HG03196 (cell line): Measurements from ENCODE around the gene TSPAN4.

Source experiments
- ATAC-seq: cut with Tn5 transposase; IDR thresholded peaks from one replicate; pipeline ENCODE4 v1.9.1; 2021; ENCODE audit not compliant: unreplicated experiment

The TSPAN4 gene

DNA sequence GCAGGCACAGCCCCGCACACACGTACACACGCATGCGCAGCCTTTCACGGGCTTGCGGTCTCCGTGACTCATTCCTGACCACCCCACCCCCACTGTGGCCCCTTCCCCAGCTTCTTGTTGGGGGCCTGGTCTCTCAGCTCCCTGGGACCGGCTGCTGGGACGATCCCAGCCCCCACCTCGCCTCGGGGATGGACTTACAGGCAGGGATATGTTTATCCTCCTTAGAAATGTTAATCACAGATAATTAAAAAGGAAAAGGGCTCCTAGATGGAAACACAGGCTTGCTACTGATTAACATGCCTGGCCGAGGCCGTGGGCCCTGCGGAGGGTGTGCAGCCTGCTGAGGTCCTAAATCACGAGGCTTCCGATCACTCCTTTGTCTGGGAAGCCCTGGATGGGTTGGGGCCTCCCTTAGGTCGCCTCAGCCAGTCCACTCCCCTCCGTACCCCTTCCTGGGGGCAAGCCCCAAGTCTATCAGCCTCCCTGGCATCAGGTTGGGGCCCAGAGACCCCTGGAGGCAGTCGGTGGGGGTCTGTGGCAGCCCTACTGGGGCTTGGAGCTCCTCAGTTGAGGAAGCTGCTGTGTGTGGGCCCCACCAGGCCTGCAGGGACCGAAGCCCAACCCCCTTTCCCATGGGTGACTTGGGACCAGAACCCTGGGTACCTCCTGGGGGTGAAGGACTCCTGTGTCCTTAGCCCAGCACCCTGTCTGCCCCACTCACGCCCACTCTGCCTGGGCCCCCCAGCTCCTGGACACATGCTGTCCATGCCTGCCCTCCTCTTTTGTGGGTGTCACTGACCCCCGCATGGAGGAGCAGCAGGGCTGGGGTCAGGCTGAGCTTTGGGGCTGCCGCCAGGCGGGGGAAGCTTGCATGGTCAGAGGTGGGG, 20.6 kb downstream of the TSPAN4 start:
- no peak for ATAC-seq

- no peak for ATAC-seq
Observed at GRCh38 chr11:863910-864827, 21.5 kb downstream of the TSPAN4 start.

- no peak for ATAC-seq
Observed at GRCh38 chr11:864898-865297, 22.2 kb downstream of the TSPAN4 start.

DNA sequence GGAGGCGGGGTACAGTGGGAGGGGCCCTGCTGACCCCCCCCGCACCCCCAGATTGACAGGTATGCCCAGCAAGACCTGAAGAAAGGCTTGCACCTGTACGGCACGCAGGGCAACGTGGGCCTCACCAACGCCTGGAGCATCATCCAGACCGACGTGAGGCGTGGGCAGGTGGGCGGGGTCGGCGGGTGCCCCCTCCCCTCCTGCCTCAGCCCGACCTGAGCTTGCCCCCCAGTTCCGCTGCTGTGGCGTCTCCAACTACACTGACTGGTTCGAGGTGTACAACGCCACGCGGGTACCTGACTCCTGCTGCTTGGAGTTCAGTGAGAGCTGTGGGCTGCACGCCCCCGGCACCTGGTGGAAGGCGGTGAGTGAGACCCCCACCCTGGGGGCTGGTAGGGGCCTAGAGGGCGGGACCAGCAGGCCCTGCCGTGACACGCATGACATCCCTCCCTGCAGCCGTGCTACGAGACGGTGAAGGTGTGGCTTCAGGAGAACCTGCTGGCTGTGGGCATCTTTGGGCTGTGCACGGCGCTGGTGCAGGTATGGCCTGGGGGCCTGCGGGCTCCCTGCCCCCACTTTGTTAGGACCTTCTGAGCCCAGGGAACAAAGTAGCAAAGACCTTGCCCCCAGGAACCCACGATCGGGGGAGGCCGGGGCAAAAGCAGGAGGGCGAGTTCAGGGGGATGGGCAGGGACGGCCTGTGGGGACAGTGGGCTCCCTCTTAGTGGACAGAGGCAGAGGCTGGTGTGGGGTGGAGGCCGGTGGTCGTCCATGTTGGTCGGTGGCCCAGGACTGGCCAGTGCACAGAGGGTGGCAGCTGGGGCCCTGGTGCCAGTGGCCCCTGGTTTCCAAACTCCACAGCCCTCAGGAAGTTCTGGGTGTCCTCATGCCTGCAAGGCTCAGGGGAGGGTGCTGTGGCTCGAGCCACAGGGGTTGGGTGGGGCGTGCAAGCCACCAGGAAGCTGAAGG, 23.1 kb downstream of the TSPAN4 start:
- no peak for ATAC-seq

DNA sequence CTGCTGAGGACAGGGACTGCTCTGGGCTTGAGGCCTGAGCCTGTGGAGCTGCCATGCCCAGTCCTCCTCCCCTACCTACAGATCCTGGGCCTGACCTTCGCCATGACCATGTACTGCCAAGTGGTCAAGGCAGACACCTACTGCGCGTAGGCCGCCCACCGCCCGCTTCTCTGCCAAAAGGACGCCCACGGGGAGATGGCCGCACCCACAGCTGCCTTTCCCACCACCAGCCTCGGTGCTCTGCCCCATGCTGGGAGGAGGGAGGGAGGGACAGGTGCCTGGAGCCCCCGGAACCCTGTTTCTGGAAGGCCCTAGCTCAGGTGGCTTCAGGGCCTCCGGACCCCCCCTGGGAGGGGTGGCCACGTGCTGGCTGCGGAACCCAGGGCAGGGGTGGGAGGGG, 23.8 kb downstream of the TSPAN4 start:
- ATAC-seq = no peak

GRCh38 chr11:867856-868358, 25.3 kb downstream of the TSPAN4 start:
- no peak for ATAC-seq

GRCh38 chr11:868394-868793, 25.7 kb downstream of the TSPAN4 start:
- ATAC-seq = no peak

DNA sequence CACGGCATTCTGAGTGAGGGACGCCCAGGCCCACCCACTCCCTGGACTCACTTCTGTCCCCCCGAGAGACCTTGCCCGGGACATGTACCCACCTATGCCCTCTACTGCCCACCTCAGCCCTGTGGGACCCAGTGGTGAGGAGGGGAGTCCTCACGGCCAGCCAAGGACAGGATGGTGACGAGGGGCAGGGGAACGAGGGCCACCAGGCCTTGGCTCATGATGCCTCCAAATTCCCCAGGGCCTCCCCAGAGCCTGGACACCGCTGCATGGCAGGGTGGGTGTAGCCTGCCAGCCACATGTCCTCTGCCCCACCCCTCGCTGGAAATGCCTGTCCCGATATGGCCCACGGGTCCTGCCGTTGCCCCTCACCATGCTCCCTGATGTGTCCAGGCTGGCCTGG, 26.1 kb downstream of the TSPAN4 start:
- no peak for ATAC-seq

- no peak for ATAC-seq
Observed at GRCh38 chr11:869399-870126, 26.9 kb downstream of the TSPAN4 start.

DNA sequence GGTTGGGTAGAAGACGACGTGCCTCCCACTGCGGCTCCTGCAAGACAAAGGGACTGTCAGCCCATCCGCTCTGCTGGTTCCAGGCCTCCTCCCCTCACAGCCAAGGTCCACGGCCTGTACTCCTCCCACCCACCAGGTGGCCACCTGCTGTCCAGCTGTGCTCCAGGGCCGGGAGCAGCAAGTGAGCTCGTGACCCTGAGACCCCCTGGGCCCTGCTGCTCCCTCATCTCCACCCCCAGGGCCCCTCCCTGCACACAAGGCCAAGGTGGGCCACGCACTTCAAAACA, 27.4 kb downstream of the TSPAN4 start:
- ATAC-seq = no peak

DNA sequence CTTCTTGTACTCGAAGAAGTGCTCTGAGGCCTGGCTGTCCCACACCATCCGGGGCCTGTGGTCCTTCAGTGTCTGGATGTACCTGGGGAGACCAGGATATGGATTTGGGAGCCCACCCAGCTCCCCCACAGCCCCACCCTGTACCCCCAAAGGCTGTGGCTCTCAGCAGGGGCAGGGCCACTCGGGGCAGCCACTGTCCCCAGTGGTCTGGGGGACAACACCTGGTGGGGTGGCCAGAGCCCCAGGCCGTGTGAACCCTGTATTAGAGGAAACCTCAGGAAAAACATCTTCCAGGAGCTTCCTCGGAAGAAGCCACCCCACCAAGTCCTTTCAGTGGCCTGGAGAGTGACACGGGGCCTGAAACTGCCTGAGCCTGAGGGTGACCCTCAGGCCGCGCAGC, 27.8 kb downstream of the TSPAN4 start:
- ATAC-seq = no peak

DNA sequence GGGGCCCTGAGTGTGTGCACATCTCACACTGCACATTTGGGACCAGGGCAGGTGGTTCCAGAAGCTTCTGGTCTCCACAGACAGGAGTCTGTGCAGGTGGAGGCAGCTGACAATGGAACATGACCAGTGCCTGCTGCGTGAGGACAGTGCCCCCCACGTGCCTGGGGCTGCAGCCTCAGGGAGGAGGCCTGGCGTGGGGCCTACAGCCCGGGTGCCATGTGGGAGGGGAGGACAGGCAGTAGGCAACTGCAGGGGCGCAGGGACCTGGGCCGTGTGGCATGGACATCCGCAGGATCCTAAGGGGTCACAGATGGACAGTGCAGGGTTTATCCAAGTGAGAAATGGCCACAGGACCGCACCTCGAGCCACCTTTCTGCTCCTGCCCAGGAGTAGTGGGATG, 28.8 kb downstream of the TSPAN4 start:
- no peak for ATAC-seq

DNA sequence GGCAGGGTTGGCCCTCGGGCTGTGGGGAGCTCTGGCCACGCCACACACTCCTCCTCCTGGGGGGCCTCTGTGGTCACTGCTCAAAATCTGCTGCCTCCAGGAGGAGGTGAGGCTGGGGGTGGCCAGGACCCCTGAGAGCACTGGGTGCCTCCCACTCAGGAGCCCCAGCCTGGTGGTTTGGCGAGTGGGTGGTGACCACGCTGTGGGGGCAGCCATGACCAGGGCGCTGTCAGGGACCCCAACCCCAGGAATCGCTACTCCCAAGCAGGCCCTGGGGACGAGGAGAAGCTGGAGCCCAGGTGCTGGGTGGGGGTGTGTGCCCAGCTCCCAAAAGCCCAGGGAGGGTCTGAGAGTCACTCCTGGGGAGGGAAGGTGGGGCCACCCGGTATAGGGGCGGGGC, 30.1 kb downstream of the TSPAN4 start:
- no peak for ATAC-seq

DNA sequence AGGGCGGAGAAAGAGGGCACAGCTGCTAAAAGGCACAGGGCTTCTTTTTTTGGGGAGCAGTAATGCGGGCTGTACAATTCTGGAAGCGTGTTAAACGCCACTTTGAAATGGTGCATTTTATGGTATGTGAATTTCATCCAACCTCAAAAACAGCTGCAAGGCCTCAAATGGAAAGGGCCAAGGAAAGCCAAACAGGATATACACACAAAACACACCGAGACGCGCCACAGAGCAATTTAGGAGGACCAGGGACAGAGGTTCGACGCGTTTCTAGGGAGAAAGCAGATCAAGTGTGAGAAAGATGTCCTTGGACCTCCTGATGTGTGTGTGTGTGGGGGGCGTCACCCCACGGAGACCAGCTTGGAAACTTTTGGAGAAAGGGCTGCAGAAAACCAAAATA, 31.1 kb downstream of the TSPAN4 start:
- no peak for ATAC-seq

GRCh38 chr11:875203-875602, 32.6 kb downstream of the TSPAN4 start:
- no peak for ATAC-seq

DNA sequence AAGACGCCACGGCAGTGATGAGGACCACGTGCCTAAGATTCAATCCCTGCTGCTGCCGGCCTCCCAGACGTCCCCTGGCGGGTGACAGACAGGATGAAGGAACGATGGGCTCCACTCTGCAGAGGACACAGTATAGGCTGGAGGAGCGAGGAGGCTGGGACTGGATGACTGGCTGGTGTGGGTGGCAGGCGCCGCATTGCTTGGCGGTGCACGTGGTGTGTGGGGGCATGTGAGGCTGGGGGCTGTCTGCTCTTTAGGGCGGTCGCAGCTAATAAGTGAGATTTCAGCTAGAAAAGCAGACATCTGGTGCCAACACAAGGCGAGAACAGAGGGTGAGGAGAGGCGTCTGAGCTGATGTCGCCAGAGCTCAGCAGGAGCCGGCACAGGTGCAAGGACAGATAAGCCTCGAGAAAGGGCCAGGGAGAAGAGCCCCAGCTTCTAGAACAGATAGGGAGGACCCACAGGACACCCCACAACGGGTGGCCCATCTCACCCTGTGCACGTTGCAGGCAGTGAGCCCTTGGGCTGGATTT, 33.2 kb downstream of the TSPAN4 start:
- no peak for ATAC-seq

GRCh38 chr11:876545-876944, 33.9 kb downstream of the TSPAN4 start:
- no peak for ATAC-seq

DNA sequence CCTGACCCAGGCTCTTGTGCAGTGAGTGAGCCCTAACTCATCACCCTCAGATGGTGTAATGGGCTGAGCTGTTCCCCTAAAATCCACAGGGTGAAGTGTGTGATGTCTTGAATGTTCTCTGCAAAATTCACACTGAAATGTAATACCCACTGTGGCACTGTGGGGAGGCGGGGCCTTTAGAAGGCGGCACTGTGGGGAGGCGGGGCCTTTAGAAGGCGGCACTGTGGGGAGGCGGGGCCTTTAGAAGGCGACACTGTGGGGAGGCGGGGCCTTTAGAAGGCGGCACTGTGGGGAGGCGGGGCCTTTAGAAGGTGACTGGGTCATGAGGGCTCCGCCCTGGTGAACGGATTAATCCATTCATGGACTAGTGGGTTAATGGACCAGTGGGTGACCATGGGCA, 34.9 kb downstream of the TSPAN4 start:
- no peak for ATAC-seq

DNA sequence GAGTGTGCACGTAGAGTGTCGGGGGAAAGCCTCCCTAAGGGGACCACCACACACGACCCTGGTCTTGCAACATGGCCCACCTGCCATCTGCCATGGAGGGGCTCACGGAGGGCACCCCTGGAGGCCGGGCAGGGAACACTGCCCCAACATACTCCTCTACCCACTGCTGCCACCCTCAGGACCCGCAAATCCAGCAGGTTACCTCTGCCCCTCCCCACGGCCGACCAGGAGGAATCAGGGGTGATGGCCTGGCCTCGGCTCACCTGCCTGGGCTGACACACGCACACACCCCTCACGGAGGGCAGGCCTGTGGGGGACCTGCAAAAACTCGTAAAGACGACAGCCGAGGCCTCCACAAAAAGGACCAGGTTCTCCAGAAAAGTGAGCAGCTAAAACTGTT, 37.8 kb downstream of the TSPAN4 start:
- ATAC-seq = no peak

- no peak for ATAC-seq
Observed at GRCh38 chr11:882596-882995, 39.9 kb downstream of the TSPAN4 start.
